ENCODE data around the gene DNAAF5.

Gene DNAAF5

DNA sequence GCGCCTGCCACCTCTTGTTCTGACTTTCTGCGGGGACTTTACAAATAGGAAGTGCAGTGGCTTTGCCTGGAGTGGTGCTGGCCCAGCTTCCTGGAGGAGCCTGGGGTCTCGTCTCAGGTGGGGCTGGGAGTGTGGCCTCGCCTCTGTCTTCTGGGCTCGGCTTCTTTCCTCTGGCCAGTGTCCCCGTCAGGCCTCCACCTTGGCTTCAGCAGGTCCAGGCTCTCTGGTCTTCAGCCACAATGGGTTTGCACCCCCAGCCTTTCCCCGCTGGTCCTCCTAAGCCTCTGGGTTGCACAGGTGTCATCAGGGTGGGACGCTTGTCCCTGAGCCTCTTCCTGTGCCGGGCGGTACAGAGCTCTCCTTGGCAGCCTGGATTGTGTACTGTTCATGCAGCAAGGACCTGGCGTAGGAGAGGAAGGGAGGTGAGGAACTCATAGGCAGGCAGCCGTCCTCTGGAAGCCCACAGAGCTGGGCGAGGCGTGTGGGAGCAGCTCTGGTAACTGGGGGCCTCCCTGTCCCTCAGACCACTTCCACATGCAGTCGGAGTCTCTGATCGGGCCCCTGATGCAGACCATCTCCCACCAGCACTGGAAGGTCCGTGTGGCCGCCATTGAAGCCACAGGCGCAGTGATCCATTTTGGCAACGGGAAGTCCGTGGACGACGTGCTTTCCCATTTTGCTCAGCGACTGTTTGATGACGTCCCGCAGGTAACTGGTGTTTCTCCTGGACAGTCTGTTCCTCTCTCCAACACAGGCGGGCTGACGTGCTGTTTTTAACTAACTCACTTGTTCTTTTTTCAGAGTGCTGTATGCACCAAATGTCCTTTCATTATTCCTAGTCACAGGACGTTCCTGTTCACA is 2.9 kb downstream of the DNAAF5 start:
- Histone ChIP-seq H3K9ac (no peak overlapping the region), H3K79me2 (ENCODE audit: insufficient read depth, low read depth) (peaks cover 53% of the 10 kb centered on the region), H3K27ac (no peak overlapping the region), H3K4me3 (IDR thresholded peaks at IDR 0.05; ENCODE audit: insufficient read depth, low read depth, low read length) (no peak overlapping the region), H3K4me2 (no peak overlapping the region), H4K20me1 (ENCODE audit: insufficient read depth) (no peaks in the 10 kb centered on the region), H3K36me3 (ENCODE audit: insufficient read depth) (no peaks in the 10 kb centered on the region; the same call in 1 of the 2 replicates), H2AFZ (ENCODE audit: low read depth) (no peak overlapping the region), H3K4me1 (ENCODE audit: low read depth, poor library complexity, severe bottlenecking) (peaks cover 11% of the 10 kb centered on the region), H3K27me3 (ENCODE audit: insufficient read depth, low read depth) (no peaks in the 10 kb centered on the region)
- TF ChIP-seq, protein P1, sequence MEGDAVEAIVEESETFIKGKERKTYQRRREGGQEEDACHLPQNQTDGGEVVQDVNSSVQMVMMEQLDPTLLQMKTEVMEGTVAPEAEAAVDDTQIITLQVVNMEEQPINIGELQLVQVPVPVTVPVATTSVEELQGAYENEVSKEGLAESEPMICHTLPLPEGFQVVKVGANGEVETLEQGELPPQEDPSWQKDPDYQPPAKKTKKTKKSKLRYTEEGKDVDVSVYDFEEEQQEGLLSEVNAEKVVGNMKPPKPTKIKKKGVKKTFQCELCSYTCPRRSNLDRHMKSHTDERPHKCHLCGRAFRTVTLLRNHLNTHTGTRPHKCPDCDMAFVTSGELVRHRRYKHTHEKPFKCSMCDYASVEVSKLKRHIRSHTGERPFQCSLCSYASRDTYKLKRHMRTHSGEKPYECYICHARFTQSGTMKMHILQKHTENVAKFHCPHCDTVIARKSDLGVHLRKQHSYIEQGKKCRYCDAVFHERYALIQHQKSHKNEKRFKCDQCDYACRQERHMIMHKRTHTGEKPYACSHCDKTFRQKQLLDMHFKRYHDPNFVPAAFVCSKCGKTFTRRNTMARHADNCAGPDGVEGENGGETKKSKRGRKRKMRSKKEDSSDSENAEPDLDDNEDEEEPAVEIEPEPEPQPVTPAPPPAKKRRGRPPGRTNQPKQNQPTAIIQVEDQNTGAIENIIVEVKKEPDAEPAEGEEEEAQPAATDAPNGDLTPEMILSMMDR (conservative IDR thresholded peaks at IDR 0.05; ENCODE audit: low read depth, low read length), result no peak

DNA sequence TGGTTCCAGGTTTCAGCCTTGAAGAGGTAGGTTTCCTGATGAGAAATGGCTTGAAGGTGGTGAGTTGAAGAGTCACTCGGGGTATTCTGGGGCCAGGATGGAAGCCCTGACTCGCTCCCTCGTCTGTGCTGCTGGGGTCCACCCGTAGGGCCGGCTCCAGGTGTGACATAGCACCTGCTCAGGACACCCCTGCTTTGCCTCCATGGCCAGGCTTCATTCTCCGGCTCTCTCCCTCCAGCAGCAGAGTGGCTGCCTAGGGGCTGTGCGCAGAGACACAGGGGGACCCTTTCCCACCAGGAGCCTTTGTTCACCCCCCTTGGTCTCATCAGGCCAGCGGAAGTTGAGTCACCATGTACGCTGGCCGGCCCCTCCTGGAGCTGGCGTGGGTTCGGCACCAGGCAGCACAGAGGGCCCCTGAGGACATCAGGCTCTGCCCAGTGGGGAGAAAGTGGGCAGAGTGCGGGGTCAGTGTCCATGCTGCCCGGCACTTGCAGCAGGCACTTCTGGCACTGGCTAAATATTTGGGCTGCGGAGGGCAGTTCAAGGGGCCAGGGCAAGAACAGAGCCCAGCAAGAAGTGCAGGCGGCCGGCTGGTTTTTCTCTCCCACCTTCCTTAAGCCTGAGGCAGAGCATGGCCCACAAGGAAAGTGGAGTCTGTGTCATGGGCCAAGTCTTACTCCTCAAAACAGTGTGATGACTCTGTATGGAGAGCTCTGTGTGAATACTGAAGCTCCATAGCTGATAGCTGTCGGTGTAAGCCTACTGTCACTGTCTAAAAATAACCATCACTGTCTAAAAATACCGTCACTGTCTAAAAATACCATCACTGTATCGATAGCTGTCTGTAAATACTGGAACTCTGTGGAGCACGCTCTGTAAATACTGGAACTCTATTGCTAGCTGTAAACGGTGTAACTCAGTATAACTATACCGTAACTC is 4.3 kb downstream of the DNAAF5 start:
- Histone ChIP-seq H3K4me2 (no peak overlapping the region), H3K27ac (no peak overlapping the region)
- TF ChIP-seq, protein P1 (conservative IDR thresholded peaks at IDR 0.05; ENCODE audit: low read depth, low read length), result no peak

DNA sequence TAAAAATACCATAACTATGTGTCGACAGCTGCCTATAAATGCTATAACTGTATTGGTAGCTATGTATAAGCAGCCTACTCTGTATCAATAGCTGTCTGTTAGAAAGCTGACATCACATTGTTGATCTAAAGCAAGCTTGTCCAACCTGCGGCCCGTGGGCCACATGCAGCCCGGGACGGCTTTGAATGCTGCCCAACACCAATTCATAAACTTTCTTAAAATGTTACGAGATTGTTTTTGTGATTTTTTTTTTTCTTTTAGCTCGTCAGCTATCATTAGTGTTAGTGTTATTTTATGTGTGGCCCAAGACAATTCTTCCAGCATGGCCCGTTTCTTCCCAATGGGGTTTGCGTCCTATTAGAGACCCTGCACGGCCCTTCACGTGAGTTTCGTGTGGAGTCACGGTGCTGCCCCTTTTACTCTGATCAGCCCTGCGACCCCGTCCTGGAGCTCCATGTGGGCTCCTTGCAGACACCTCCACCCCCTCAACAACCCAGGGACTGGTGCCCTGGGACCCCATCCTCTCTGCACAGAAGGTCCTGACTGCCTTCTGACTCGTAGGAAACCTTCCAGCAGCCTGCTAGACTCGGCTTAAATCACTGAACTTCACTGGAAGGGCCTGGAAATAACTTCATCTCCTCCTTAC is 5.1 kb downstream of the DNAAF5 start:
- Histone ChIP-seq H3K4me3 (IDR thresholded peaks at IDR 0.05; ENCODE audit: insufficient read depth, low read depth, low read length) (no peak overlapping the region), H3K4me2 (no peak overlapping the region), H2AFZ (ENCODE audit: low read depth) (no peak overlapping the region), H3K4me1 (ENCODE audit: low read depth, poor library complexity, severe bottlenecking) (peaks cover 5% of the 10 kb centered on the region), H3K36me3 (ENCODE audit: insufficient read depth) (no peaks in the 10 kb centered on the region; the same call in 1 of the 2 replicates), H3K9ac (no peak overlapping the region), H4K20me1 (ENCODE audit: insufficient read depth) (no peaks in the 10 kb centered on the region), H3K79me2 (ENCODE audit: insufficient read depth, low read depth) (peaks cover 41% of the 10 kb centered on the region), H3K27me3 (ENCODE audit: insufficient read depth, low read depth) (no peaks in the 10 kb centered on the region), H3K27ac (no peak overlapping the region)
- TF ChIP-seq, protein P1 (conservative IDR thresholded peaks at IDR 0.05; ENCODE audit: low read depth, low read length), result no peak

More for the DNA sequence above, 4.3 kb downstream of the DNAAF5 start:
- no peaks in the 10 kb centered on the region; the same call in 1 of the 2 replicates for H3K36me3 ChIP-seq (ENCODE audit: insufficient read depth)
- peaks cover 47% of the 10 kb centered on the region for H3K79me2 ChIP-seq (ENCODE audit: insufficient read depth, low read depth)
- no peaks in the 10 kb centered on the region for H3K27me3 ChIP-seq (ENCODE audit: insufficient read depth, low read depth)
- no peak overlapping the region for H2AFZ ChIP-seq (ENCODE audit: low read depth)
- H3K4me1 ChIP-seq (ENCODE audit: low read depth, poor library complexity, severe bottlenecking), result peaks cover 5% of the 10 kb centered on the region
- H4K20me1 ChIP-seq (ENCODE audit: insufficient read depth), result no peaks in the 10 kb centered on the region
- H3K9ac ChIP-seq, result no peak overlapping the region
- no peak overlapping the region for H3K4me3 ChIP-seq (IDR thresholded peaks at IDR 0.05; ENCODE audit: insufficient read depth, low read depth, low read length)

DNA sequence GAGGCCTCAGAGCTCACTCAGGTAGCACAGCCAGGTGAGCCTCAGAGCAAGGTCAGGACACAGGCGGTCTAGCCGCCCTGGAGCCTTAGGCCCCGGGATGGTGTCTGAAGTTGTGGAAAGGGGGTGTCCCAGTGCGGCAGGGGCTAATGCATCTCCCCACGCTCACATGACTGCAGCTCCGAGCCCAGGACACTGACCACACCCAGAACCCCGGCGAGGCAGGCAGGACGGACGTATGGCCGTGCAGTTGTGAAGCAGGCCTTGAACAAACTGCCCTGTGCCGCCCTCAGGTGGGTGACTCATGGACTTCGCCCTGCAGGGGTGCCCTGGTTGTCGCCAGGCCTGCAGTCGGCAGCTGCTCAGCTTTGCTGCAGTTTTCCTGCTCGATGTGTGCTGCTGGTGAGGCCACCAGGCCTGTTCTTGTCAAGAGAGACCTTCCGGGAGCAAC is 5.6 kb downstream of the DNAAF5 start:
- TF ChIP-seq, protein P1 (conservative IDR thresholded peaks at IDR 0.05; ENCODE audit: low read depth, low read length), result no peak
- no peak overlapping the region for H3K4me2 ChIP-seq
- H3K27me3 ChIP-seq (ENCODE audit: insufficient read depth, low read depth), result no peaks in the 10 kb centered on the region
- peaks cover 42% of the 10 kb centered on the region for H3K79me2 ChIP-seq (ENCODE audit: insufficient read depth, low read depth)
- no peak overlapping the region for H3K4me3 ChIP-seq (IDR thresholded peaks at IDR 0.05; ENCODE audit: insufficient read depth, low read depth, low read length)
- peaks cover 5% of the 10 kb centered on the region for H3K4me1 ChIP-seq (ENCODE audit: low read depth, poor library complexity, severe bottlenecking)
- H3K27ac ChIP-seq, result no peak overlapping the region
- H2AFZ ChIP-seq (ENCODE audit: low read depth), result no peak overlapping the region
- no peak overlapping the region for H3K9ac ChIP-seq
- H4K20me1 ChIP-seq (ENCODE audit: insufficient read depth), result no peaks in the 10 kb centered on the region
- H3K36me3 ChIP-seq (ENCODE audit: insufficient read depth), result no peaks in the 10 kb centered on the region; the same call in 1 of the 2 replicates
